DMS153 treated with DMSO at 0.1 percent for 48 hours (cell line): ENCODE results near the gene KDM5B.
"Not testable (repeated sequence)": the region's sequence is repeated elsewhere in the genome, so short reads cannot be mapped to it uniquely, and the experiment has no call there.

Experiments
- DNase-seq: peaks from one replicate; lab custom pipeline; 2025; ENCODE audit not compliant: unreplicated experiment; lab: John Stamatoyannopoulos, UW

KDM5B gene

DNA sequence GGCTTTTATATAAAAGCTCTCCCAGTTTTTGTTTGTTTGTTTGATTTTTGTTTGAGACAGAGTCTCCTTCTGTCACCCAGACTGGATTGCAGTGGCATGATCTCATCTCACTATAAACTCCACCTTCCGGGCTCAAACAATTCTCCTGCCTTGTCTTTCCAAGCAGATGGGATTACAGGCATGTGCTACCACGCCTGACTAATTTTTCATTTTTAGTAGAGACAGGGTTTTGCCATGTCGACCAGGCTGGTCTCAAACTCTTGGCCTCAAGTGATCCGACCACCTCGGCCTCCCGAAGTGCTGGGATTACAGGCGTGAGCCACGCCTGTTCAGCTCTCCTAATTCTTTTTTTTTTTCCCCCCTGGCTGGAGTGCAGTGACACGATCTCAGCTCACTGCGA is 6.9 kb upstream of the KDM5B start:
- DNase-seq, result no peak

DNA sequence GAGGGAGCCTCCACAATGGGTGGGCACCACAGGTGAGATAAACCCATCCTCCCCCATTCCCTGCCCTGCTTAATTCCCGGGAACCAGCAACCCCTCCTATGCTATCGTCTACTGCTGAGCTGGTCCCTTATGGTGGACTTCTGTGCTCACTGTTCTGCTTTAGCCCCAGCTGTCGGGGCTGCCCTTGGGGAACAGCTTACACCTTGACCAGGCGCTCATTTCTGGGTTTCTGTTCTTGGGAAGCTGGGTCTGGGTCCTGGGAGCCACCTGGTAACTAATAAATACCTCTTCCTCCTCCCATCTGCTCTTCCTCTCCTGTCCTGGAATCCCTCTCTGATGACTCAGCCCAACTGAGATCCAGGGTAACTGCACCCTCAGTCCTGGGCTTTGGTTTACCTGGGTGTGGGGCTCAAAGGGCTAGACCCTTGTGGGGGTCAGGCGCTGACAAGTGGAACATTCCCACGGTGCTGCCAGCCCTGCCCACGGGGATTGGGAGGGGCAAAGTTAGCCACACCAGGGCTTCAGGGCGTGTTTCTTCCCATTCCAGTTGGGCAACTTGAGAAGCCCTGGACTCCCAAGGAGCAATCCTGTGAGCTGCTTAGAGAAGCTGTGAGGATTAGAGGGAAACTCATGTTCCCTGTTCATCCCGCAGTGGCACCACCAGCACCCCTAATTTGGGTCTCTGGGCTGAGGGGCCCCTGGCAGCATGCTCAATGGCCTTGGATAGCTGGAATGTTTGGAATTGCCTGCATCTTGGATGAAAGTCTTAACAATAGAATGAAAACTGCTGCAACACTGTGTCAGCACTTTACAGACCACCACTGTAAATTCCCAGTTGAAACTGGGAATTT is 4.2 kb upstream of the KDM5B start:
- no peak for DNase-seq

- DNase-seq, result no peak
Measured at GRCh38 chr1:202811296-202812175, 3.3 kb upstream of the KDM5B start.

DNA sequence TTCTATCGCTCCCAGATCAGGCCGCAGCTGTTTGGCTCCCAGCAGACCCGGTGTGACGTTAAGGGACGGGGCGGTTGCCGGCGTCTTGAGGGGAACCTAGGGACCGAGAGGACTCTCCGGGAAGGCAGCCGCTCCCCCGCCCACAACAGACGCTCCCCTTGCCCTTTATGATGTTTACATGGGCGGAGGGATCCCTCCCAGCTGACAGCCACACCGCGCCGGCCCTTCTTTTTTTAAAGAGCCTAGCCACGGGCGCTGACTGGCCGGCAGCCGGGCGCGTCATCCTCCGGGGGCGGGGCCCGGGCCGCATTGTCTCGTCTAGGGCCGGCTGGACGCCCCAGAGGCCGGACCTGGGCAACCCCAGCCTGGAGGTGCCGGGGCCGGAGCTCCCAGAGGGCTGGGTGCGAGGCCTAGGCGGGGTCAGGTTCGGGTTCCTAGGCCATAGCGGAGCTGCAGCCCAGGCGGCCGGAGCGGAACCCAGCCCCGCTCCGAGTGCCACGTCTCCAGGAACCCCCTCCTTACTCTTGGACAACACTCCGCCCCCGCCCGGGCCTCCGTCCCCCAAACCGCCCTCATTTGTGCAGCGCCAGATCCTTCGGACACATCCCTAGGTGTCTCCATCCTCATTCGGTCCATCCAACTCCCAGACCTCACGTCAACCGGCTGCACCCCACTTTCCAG is 2.5 kb upstream of the KDM5B start, which contains the start of gene PCAT6:
Gene PCAT6, plus strand, starts transcription at position 340 of the 681 bp plus-strand sequence.
- peak; percentile 96 for DNase-seq

DNA sequence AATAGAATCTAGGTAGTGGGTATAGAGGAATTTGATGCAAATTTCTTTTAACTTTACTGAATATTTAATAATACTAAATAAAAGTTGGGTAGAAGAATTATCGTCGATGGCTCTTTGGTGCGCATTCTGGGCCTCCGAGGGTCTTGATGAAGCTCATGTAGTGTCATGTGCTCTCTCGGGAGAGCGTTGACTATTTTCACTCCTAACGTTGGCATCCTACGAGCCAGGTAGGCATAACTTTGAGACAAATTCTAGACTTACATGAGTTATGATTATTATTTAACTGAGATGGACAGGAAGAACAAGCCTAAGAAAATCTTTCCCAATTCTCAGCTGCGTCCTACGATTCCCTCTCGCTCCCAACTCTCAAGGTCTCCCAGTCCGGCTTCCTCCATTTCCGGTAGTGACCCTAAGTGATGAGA is 2.0 kb upstream of the KDM5B start:
- DNase-seq, result no peak

- no peak for DNase-seq
Measured at GRCh38 chr1:202809597-202810159, 1.5 kb upstream of the KDM5B start.

DNA sequence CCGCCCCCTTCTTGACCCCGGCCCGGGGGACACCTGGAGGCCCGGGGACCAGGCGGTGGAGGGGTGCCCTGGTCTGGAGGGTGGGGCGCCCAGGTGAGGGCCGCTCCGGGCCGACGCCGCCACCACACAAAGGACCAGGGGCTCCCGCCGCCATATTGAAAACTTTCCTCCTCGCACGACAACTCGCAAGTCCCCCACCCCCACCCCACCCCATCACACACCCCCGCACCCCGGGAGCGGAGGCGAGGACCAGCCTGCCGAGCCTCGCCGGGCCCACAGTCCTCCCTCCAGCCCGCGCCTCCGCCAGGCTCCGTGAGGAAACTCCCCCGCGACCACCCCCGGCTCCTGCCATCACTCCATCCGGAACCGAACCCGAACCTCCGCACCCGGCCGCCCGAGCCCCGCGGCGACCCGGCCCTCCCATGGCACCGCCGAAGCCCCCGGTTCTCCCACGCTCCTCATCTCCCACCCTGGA is 733 bp downstream of the KDM5B start:
- DNase-seq, result no peak

- no peak for DNase-seq
Measured at GRCh38 chr1:202806845-202807450, 1.3 kb downstream of the KDM5B start.

DNA sequence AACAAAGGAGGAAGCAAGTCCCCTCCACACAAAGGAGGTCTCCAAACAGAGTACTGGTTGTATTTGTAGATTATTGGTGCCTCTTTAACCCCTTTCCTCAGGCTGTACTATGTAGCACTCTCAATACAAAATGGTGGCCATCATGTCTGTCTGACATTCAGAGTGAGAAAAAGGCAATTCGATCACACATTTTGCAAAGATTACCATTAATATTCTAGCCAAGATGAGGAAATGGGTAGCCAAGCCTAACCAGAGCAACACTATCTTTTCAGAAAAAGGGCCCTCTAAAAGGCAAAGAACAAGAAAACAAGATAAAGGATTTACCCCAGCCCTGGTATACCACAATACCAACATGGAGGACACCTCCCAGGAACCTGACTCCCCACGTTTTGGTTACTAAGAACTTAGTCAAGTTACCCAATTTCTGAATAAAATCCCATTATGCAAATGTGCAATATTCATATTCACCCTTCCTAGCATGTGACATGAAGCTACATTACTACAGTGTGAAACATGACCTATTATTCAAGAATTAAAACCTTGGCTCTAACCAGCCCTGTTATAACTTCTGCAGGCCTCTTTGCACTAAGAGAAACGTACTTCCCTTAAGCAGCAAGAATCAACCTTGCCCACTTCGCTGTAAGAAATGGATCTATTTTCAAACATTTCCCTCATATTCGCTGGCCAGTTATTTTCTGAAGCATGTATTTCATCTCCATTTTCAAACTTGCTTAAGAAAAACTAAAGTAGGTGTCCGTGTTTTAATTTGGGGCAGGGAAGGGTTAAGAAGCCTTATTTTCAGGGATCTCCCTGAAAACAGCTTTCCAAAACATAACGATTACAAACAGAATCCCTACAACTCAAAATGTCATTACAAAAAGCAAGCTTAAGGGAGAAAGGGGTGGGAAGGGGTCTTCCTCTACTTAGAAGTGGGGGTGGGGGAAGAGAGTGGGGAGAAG is 2.1 kb downstream of the KDM5B start:
- DNase-seq, result no peak

DNA sequence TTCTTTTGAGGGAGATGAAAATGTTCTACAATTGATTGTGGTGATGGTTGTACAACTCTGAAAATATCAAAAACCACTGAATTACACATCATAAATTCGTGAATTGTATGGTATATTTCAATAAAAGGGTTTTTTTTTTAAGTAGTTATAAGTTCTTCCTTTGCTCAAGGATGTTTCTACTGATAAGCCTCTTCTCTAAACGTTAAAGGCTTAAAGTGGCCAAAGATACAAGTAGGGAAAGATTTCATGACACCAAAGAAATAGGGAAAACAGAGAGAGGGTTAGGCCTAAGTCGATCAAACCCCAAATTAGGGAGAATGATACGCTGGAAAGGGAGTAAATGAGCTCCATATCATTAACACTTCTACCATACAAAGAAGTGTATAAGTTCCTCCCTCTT is 4.1 kb downstream of the KDM5B start:
- DNase-seq, result no peak

GRCh38 chr1:202802998-202803932 is 5.0 kb downstream of the KDM5B start:
- DNase-seq, result no peak

- no peak for DNase-seq
Measured at GRCh38 chr1:202802034-202802433, 6.2 kb downstream of the KDM5B start.

- no peak for DNase-seq
Measured at GRCh38 chr1:202801175-202801574, 7.0 kb downstream of the KDM5B start.

- DNase-seq, result no peak
Measured at GRCh38 chr1:202800742-202801141, 7.5 kb downstream of the KDM5B start.

DNA sequence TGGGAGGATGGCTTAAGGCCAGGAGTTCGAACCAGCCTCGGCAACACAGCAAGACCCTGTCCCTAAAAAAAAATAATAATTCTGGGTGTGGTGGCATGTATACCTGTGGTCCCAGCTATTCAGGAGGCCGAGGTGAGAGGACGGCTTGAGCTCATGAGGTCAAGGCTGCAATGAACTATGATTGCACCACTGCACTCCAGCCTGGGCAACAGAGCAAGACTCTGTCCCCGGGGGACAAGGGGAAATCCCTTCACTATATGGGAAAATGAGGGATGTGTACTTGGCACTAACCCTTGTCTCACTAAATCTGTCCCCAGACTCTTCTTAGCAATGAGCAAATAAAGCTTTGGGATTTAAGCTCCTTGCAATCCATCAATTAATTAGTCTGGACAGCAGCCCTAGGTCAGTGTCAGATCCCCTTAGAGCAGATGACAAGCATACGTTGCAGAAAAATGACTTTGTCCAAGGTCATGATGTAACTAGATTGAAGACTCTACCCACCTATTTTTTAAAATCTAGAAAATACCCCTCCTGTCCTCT is 9.4 kb downstream of the KDM5B start:
- no peak for DNase-seq

- DNase-seq, result no peak
Measured at GRCh38 chr1:202798260-202798659, 10.0 kb downstream of the KDM5B start.

GRCh38 chr1:202796670-202797069 is 11.6 kb downstream of the KDM5B start:
- no peak for DNase-seq

DNA sequence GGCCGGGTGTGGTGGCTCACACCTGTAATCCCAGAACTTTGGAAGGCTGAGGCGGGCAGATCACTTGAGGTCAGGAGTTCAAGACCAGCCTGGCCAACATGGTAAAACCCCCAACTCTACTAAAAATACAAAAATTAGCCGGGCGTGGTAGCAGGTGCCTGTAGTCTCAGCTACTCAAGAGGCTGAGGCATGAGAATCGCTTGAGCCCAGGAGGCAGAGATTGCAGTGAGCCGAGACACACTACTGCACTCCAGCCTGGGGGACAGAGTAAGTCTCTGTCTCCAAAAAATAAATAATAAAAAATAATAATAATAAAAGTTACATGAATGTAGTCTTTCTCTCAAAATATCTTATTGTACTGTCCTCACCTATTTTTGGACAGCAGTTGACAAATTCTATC is 13.3 kb downstream of the KDM5B start:
- not testable (repeated sequence) for DNase-seq
